HCT116 (cell line): ENCODE data around the gene UBE3C. TPM values are rescaled to one million over a fixed set of nuclear protein-coding genes. Genes with fewer than 3 reads are reported as not detected.

Experiments used
- ATAC-seq: fragments of 200-7000 bp; cut with Tn5 transposase; 2 replicates; pipeline ENCODE4 v1.9.1; 2020; ENCODE audit warnings: mild to moderate bottlenecking, moderate library complexity
- BruUV-seq: library from RNA; stranded (reverse); fragments of 400-500 nt; replicated peaks from 2 replicates; lab custom pipeline; 2021; lab: Mats Ljungman, UMichigan
- CTCF ChIA-PET: fragments of 300-600 bp; sonication (Branson Sonifier 250); formaldehyde crosslinking; loops from one replicate; lab custom pipeline; 2021; ENCODE audit warnings: antibody characterized with exemption; lab: Charles Lee
- POLR2A ChIA-PET: fragments of 300-600, 350-600 bp; sonication (Branson Sonifier 250); formaldehyde crosslinking; loops from one replicate; lab custom pipeline; 2021; ENCODE audit warnings: antibody characterized with exemption; lab: Charles Lee
- RAD21 ChIA-PET, 2 experiments: fragments of 300-600 bp; sonication (Branson Sonifier 250); formaldehyde crosslinking; loops; one replicate each; lab custom pipeline; 2023; ENCODE audit warnings: low total read pairs in 2 of 2; ENCODE audit not compliant: uncharacterized antibody in 2 of 2, unreplicated experiment in 2 of 2, low non-redundant PET in 1 of 2; lab: Charles Lee
- DNase-seq: peaks from one replicate; pipeline ENCODE4 v3.0.0-alpha.2; 2010; ENCODE audit warnings: low read depth, low spot score
- H2AFZ ChIP-seq: fragments of 200-600 bp; shearing (Covaris generic), sonication (generic); 2 replicates; pipeline ENCODE4 v1.6.1; 2017; ENCODE audit warnings: low read depth, mixed run types, mixed read lengths, antibody characterized with exemption, low read length; ENCODE audit not compliant: poor library complexity, severe bottlenecking
- H3K27ac ChIP-seq: 2 replicates; pipeline ENCODE4 v1.5.1; 2012; ENCODE audit warnings: low read depth, low read length
- H3K27me3 ChIP-seq: fragments of 200-600 bp; sonication (generic); 2 replicates; pipeline ENCODE4 v1.6.1; 2016; ENCODE audit warnings: mixed run types, low read length, mixed read lengths; ENCODE audit not compliant: insufficient read depth
- H3K36me3 ChIP-seq, 2 experiments: fragments of 200-500 bp in 1 of 2; fragments of 200-600 bp in 1 of 2; sonication (Bioruptor generic) in 1 of 2; sonication (generic) in 1 of 2; 2 replicates each; pipeline versions ENCODE4 v1.5.1 to v1.6.1; 2014 to 2016; ENCODE audit warnings: low read length in 2 of 2, inconsistent platforms in 1 of 2, mixed read lengths in 1 of 2, mixed run types in 1 of 2; ENCODE audit not compliant: insufficient read depth in 2 of 2, control insufficient read depth in 1 of 2
- H3K4me1 ChIP-seq, 2 experiments: fragments of 200-600 bp in 1 of 2; sonication (generic) in 1 of 2; 2 replicates each; pipeline versions ENCODE4 v1.5.1 to v1.6.1; 2012 to 2017; ENCODE audit warnings: low read length in 2 of 2, inconsistent platforms in 1 of 2, mild to moderate bottlenecking in 1 of 2, mixed read lengths in 1 of 2, mixed run types in 1 of 2, moderate library complexity in 1 of 2; ENCODE audit not compliant: insufficient read depth in 2 of 2, control insufficient read depth in 1 of 2
- H3K4me2 ChIP-seq: fragments of 200-600 bp; sonication (generic); 2 replicates; pipeline ENCODE4 v1.6.1; 2017; ENCODE audit warnings: mixed run types, low read length, mixed read lengths
- H3K4me3 ChIP-seq, 2 experiments: fragments of 200-600 bp in 1 of 2; sonication (generic) in 1 of 2; replicated peaks in 1 of 2; 2 replicates each; pipeline ENCODE4 v1.5.1; 2011 to 2016; ENCODE audit warnings: low read length in 2 of 2, control low read depth in 1 of 2, low read depth in 1 of 2, mild to moderate bottlenecking in 1 of 2, mixed read lengths in 1 of 2, mixed run types in 1 of 2
- H3K79me2 ChIP-seq: fragments of 200-600 bp; sonication (generic); 2 replicates; pipeline ENCODE4 v1.6.1; 2017; ENCODE audit warnings: mild to moderate bottlenecking, mixed run types, low read length, moderate library complexity, mixed read lengths; ENCODE audit not compliant: insufficient read depth
- H3K9ac ChIP-seq: fragments of 200-600 bp; sonication (generic); 2 replicates; pipeline ENCODE4 v1.6.1; 2016; ENCODE audit warnings: low read length, mixed read lengths
- H3K9me2 ChIP-seq: fragments of 200-600 bp; sonication (generic), shearing (Covaris generic); 2 replicates; pipeline ENCODE4 v1.6.1; 2017; ENCODE audit warnings: mixed run types, mild to moderate bottlenecking, moderate library complexity; ENCODE audit not compliant: insufficient read depth
- H3K9me3 ChIP-seq, 2 experiments: fragments of 200-500 bp in 1 of 2; fragments of 200-600 bp in 1 of 2; sonication (Bioruptor generic) in 1 of 2; sonication (generic) in 1 of 2; 2 replicates each; pipeline ENCODE4 v1.6.1; 2014 to 2017; ENCODE audit warnings: low read length in 2 of 2, mixed read lengths in 2 of 2, inconsistent platforms in 1 of 2, low read depth in 1 of 2, mild to moderate bottlenecking in 1 of 2, mixed run types in 1 of 2, moderate library complexity in 1 of 2; ENCODE audit not compliant: control insufficient read depth in 1 of 2, insufficient read depth in 1 of 2
- H4K20me1 ChIP-seq: fragments of 200-600 bp; sonication (generic), shearing (Covaris generic); 2 replicates; pipeline ENCODE4 v1.6.1; 2017; ENCODE audit warnings: mixed run types, mild to moderate bottlenecking, moderate library complexity; ENCODE audit not compliant: insufficient read depth
- CEBPB ChIP-seq: IDR thresholded peaks from 2 replicates; pipeline ENCODE4 v1.6.1; 2012; ENCODE audit warnings: low read depth
- EGR1 ChIP-seq: IDR thresholded peaks from 2 replicates; pipeline ENCODE4 v1.6.1; 2012; ENCODE audit warnings: low read depth
- EZH2phosphoT487 ChIP-seq: fragments of 200-600 bp; IDR thresholded peaks from 2 replicates; pipeline ENCODE4 v1.6.1; 2018; ENCODE audit warnings: antibody characterized with exemption, borderline replicate concordance
- FOSL1 ChIP-seq: IDR thresholded peaks from 2 replicates; pipeline ENCODE4 v1.6.1; 2012; ENCODE audit warnings: low read depth
- POLR2A ChIP-seq: IDR thresholded peaks from 2 replicates; pipeline ENCODE4 v1.7.0; 2011; ENCODE audit warnings: borderline replicate concordance; ENCODE audit not compliant: insufficient read depth, insufficient read length; ENCODE audit errors: extremely low read depth
- RAD21 ChIP-seq: IDR thresholded peaks from 2 replicates; pipeline ENCODE4 v1.6.1; 2012; ENCODE audit warnings: low read depth, mild to moderate bottlenecking
- SIN3A ChIP-seq: IDR thresholded peaks from 2 replicates; pipeline ENCODE4 v1.6.1; 2012; ENCODE audit warnings: low read depth
- SP1 ChIP-seq: IDR thresholded peaks from 2 replicates; pipeline ENCODE4 v1.6.1; 2012; ENCODE audit warnings: low read depth
- SRF ChIP-seq: IDR thresholded peaks from 2 replicates; pipeline ENCODE4 v1.6.1; 2012; ENCODE audit warnings: low read depth
- TCF7L2 ChIP-seq: IDR thresholded peaks from 2 replicates; pipeline ENCODE4 v1.7.0; 2011; ENCODE audit warnings: borderline replicate concordance, inconsistent platforms; ENCODE audit not compliant: insufficient read depth, insufficient read length; ENCODE audit errors: extremely low read depth
- ZNF274 ChIP-seq: fragments of 200-500 bp; sonication (Bioruptor generic); IDR thresholded peaks from 2 replicates; pipeline ENCODE4 v1.6.1; 2014; ENCODE audit warnings: mild to moderate bottlenecking, low read depth, low read length, inconsistent platforms
- intact Hi-C: fragments of 100-400 bp; cut with micrococcal nuclease; formaldehyde crosslinking; loops from 2 replicates; pipeline ENCODE4 v1.10.0; 2022
- total RNA-seq: library from RNA; stranded (reverse); gene quantifications from one replicate; pipeline ENCODE4 v1.2.1, GENCODE V29; 2021; ENCODE audit not compliant: unreplicated experiment
- TF ChIP-seq, protein P1 (sequence below), 3 experiments: fragments of 200-600 bp in 1 of 3; sonication (generic) in 1 of 3; IDR thresholded peaks in 2 of 3; conservative IDR thresholded peaks in 1 of 3; 2 replicates each; pipeline ENCODE4 v1.5.1; 2012 to 2017; ENCODE audit warnings: low read depth in 2 of 3, low read length in 2 of 3, antibody characterized with exemption in 1 of 3, borderline replicate concordance in 1 of 3, control low read depth in 1 of 3, mild to moderate bottlenecking in 1 of 3, mixed read lengths in 1 of 3, mixed run types in 1 of 3, moderate library complexity in 1 of 3; ENCODE audit not compliant: insufficient read depth in 1 of 3
- TF ChIP-seq, protein P2 (sequence below): IDR thresholded peaks from 2 replicates; pipeline ENCODE4 v1.6.1; 2012; ENCODE audit warnings: low read depth
- TF ChIP-seq, protein P3 (sequence below): IDR thresholded peaks from 2 replicates; pipeline ENCODE4 v1.6.1; 2012

UBE3C gene
- total RNA-seq, 1 experiment from 2014 or later, result 68.3 TPM

DNA sequence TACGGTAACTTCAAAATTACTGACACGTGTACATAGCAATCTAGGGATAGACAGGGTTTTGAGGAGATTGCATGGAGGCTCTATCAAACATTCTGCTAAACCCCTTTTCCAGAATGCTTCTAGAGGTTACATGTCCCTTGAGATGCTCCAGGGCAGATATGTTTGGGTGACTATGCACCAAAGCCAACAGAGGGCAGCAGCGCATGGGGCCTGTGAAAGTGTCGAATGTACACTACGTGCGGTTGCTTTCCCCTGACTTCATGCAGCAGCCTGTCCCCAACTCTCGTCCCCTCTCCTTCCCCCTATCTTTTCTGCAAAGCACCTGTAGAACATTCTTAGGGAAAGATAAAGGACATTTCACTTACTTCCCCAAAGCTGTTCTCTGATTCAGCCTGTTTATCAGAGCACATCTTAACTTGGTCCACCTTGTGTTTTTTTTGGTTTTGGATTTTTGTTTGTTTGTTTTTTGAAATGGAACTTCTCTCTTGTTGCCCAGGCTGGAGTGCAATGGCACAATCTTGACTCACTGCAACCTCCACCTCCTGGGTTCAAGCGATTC lies 90.2 kb downstream of the UBE3C start:
- Histone ChIP-seq H4K20me1 (peaks cover 4% of the 10 kb centered on the region; the same call in 1 of the 2 replicates), H3K36me3 (peaks cover 11 to 40% of the 10 kb centered on the region in 2 experiments)
- RAD21 ChIA-PET, result no interaction called here
- TF ChIP-seq, protein P1, sequence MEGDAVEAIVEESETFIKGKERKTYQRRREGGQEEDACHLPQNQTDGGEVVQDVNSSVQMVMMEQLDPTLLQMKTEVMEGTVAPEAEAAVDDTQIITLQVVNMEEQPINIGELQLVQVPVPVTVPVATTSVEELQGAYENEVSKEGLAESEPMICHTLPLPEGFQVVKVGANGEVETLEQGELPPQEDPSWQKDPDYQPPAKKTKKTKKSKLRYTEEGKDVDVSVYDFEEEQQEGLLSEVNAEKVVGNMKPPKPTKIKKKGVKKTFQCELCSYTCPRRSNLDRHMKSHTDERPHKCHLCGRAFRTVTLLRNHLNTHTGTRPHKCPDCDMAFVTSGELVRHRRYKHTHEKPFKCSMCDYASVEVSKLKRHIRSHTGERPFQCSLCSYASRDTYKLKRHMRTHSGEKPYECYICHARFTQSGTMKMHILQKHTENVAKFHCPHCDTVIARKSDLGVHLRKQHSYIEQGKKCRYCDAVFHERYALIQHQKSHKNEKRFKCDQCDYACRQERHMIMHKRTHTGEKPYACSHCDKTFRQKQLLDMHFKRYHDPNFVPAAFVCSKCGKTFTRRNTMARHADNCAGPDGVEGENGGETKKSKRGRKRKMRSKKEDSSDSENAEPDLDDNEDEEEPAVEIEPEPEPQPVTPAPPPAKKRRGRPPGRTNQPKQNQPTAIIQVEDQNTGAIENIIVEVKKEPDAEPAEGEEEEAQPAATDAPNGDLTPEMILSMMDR (IDR thresholded peaks at IDR 0.05 in 2 of 3, conservative IDR thresholded peaks at IDR 0.05 in 1 of 3; ENCODE audit: borderline replicate concordance in 1 of 3, insufficient read depth in 1 of 3, low read depth in 2 of 3, low read length in 2 of 3), result peak; percentile 38 to 58 (median 55); a peak in 4 of 6 replicates
- TF ChIP-seq ZNF274, result no peak
- TF ChIP-seq, protein P2, sequence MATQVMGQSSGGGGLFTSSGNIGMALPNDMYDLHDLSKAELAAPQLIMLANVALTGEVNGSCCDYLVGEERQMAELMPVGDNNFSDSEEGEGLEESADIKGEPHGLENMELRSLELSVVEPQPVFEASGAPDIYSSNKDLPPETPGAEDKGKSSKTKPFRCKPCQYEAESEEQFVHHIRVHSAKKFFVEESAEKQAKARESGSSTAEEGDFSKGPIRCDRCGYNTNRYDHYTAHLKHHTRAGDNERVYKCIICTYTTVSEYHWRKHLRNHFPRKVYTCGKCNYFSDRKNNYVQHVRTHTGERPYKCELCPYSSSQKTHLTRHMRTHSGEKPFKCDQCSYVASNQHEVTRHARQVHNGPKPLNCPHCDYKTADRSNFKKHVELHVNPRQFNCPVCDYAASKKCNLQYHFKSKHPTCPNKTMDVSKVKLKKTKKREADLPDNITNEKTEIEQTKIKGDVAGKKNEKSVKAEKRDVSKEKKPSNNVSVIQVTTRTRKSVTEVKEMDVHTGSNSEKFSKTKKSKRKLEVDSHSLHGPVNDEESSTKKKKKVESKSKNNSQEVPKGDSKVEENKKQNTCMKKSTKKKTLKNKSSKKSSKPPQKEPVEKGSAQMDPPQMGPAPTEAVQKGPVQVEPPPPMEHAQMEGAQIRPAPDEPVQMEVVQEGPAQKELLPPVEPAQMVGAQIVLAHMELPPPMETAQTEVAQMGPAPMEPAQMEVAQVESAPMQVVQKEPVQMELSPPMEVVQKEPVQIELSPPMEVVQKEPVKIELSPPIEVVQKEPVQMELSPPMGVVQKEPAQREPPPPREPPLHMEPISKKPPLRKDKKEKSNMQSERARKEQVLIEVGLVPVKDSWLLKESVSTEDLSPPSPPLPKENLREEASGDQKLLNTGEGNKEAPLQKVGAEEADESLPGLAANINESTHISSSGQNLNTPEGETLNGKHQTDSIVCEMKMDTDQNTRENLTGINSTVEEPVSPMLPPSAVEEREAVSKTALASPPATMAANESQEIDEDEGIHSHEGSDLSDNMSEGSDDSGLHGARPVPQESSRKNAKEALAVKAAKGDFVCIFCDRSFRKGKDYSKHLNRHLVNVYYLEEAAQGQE, result no peak
- no peak for TF ChIP-seq POLR2A
- no peak for TF ChIP-seq EGR1
- TF ChIP-seq CEBPB, result no peak
- TF ChIP-seq, protein P3, sequence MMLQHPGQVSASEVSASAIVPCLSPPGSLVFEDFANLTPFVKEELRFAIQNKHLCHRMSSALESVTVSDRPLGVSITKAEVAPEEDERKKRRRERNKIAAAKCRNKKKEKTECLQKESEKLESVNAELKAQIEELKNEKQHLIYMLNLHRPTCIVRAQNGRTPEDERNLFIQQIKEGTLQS, result no peak
- no peak for TF ChIP-seq FOSL1
- no peak for TF ChIP-seq SIN3A
- no peak for TF ChIP-seq EZH2phosphoT487
- no peak for TF ChIP-seq SP1
- peak; percentile 54 for TF ChIP-seq RAD21
- TF ChIP-seq SRF, result no peak
- TF ChIP-seq TCF7L2, result no peak
- TF ChIP-seq, all 23 proteins: peak for 2
- intact Hi-C loops, result loop anchor here (1.0 kb wide), 1 partner anchor 111 kb away; no protein-coding TSS in a partner anchor
- DNase-seq, result no peak
- BruUV-seq, result no TSS peak
- no peak overlapping the region for H3K4me3 ChIP-seq
- no peaks in the 10 kb centered on the region for H3K27me3 ChIP-seq
- H3K4me2 ChIP-seq, result no peak overlapping the region
- no peaks in the 10 kb centered on the region for H3K9me3 ChIP-seq
- H2AFZ ChIP-seq, result no peak overlapping the region
- H3K9me2 ChIP-seq, result no peaks in the 10 kb centered on the region
- no peak overlapping the region for H3K9ac ChIP-seq
- POLR2A ChIA-PET, result no interaction called here
- ATAC-seq, result peak; percentile 89
- CTCF ChIA-PET, result no interaction called here
- peaks cover 30% of the 10 kb centered on the region; the same call in 1 of the 2 replicates for H3K79me2 ChIP-seq
- H3K27ac ChIP-seq, result no peak overlapping the region
- no peaks in the 10 kb centered on the region for H3K4me1 ChIP-seq
